Activated CD4-positive, alpha-beta T cell treated with anti-CD3 and anti-CD28 coated beads, Interleukin-2, amount 50 U/mL, for 24 hours (primary cell): ENCODE measurements around the gene TXNDC17.
"Not testable (repeated sequence)": the region's sequence is repeated elsewhere in the genome, so short reads cannot be mapped to it uniquely, and the experiment has no call there.

ENCODE experiments used
- DNase-seq, 2 donors: peaks; one replicate each; pipeline ENCODE4 v3.0.0-alpha.2; 2020; ENCODE audit warnings: low read depth in 1 of 2, low spot score in 1 of 2

TXNDC17 gene

DNA sequence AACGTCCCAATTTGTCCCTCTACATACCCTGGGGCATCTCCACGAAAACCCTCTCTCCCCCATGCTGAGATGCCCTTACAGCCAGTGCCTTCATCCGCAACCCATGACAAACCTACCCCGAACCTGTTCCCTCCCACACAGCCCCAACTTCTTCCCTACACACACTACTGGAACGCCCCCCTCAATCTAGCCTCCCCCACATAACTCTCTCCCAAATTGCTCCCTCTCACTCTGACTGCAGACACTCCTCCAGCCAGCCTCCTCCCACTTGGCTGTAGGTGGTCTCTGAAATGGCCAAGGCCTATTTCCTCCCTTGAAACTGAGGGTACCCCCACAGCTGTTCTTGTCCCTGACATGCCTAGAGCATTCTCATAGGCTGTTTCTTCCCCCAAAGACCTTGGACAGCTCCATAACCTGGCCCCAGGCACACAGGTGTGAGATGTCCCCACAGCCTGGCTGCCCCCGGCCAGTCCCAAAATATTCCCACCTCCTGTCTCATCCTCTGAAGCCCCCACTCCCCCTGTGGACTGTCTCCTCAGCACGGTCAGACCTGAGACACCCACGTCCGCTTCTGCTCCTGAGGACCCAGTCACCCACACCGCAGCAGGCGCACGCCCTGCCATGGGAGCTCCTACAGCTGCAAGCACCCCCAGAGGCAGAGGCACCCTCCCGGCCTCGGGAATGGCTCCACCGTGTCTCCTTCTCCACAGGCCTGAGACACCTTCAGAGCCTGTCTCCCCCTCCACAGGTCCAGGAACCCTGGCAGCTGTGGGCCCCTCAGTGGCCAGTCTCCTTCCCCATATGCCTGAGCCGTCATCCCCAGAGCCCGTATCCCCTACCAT is 4.0 kb upstream of the TXNDC17 start:
- no peak for DNase-seq

DNA sequence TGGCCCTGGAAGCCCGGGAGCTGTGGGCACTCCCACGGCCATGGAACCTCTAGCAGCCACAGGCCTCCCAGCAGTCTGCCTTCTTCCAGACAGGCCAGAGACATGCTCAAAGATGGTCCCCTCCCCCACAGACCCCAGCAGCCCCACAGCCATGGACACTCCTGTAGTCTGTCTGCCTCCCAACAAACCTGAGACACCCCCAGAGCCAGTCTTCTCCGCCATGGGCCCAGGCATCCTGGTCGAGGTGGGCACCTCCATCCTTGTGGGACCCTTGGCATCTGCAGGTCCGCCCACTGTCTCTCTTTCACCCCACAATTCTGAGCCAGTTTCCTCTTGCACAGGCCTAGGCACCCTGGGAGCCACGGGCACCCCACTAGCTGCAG is 3.4 kb upstream of the TXNDC17 start:
- DNase-seq, result no peak

DNA sequence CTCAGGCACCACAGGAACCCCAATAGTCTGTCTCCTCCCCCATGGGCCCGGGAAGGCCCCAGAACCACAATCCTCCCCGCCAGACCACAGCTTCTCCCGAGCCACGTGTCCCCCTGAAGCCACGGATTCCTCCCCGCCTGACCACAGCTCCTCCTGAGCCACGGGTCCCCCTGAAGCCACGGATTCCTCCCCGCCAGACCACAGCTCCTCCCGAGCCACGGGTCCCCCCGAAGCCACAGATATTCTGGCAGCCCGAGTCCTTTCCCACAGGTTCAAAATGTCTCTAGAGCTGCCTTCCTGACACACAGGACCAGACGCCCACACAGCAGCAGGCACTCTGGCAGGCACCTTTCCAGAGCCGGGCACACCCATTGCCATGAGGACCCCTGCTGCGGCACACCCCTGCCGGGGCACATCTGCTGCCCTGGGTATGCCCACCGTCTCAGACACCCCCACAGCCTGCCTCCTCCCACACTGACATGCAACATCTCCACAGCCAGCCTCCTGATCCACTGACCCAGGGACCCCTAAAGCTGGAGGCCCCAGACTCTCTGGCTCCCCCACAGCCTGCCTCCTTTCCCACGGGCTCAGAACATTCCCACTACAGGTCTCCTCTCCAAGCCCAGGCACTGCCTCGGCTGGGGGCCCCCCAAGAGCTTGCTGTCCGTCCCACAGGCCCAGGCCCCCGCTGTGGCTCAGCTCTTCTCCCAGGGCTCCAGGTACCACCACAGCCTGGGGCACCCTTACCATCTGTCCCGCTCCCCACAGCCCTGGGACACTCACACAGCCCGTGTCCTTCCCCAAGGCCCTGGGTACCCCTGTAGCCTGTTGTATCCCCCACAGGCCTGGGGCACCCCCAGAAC is 2.6 kb upstream of the TXNDC17 start:
- no peak for DNase-seq

DNA sequence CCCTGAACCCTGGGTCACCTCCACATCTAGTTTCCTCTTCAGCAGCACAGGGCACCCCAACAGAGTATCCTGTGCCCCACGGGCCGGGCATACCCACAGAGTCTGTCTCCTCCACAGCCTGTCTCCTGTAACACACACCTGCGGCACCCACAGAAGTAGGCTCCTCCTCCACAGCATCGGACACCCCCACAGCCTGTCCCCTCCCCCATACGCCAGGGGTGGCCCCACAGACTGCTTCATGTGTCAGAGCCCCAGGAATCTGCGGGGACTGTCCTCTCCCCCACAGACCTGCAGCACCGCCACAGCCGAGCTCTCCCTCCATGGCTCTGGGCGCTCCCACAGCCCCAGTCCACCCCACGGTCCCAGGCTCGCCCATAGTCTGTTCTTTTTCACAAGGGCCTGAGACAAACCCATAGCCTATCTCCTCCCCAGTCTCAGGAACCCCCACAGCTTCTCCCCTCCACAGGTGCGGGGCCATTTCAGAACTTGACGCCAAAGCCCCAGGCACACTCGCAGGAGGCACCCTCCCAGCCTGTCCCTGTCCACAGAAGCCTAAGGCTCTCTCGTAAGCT is 1.8 kb upstream of the TXNDC17 start:
- DNase-seq, result no peak

DNA sequence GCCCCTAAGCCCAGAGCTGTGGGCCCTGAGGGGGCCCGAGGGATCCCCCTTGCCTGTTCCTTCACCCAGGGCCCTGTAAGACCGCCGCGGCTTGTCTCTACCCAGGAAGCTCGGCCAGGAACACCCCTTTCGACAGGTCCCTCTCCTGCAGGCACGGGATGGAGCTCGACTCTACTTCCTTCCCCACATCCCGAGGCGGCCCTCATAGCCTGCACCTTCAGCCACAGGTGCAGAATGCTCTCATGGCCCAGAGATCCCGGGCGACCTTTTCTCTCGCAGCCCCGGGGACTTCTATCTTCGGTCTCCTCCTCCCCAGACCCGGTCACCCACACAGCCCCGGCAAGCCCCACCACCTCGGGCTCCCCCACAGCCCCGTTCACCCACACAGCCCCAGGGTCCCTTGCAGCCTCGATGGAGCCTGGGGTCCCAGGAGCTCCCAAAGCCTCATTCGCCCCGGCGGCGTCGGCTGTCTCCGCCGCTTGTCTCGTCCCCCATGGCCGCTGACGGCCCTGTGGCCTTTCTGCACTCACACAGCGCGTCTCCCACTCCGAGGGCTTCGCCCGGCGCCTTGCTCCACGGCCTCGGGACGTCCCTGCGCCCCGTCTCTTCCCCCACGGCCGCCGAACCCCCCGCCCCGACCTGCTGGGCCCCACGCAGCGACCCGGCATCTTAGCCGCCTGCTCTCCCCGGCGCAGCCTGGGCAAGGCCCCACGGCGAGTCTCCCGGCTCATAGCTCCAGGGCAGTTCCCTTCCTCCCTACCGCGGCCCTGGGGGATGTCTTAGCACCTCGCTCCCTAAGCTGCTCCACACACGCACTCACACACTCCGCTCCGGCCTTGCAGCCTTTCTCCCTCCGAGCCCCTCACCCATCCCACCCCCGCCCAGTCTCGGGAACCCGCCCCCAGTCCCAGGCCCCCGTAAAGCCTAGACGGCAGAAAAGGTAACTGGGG is 999 bp upstream of the TXNDC17 start:
- no peak for DNase-seq

DNA sequence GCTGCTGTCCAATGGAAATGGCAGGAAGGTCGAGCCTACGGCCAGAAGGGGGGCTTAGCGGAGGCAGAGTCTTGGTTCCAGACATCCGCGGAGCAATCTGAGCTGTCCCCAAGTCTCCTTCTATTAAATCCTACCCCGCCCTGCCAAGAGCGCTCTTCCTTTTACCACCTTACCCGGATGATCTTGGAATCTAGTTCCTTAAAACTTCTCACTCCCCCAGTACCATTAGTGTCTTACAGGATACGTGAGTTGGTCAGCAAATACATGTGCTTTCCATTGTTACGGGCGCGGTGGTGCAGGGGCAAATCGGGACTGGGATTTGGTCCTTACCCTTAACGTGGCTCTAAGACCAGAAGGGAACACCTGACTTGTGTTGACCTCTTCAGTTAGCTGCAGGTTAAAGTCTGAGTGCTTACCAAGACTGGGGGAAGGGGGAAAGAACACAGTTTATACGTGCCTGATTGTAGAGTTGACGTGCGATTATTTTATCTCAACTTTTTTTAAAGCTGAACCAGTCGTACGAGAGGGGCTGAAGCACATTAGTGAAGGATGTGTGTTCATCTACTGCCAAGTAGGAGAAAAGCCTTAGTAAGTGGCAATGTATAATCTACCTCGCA is 495 bp downstream of the TXNDC17 start:
- no peak for DNase-seq

DNA sequence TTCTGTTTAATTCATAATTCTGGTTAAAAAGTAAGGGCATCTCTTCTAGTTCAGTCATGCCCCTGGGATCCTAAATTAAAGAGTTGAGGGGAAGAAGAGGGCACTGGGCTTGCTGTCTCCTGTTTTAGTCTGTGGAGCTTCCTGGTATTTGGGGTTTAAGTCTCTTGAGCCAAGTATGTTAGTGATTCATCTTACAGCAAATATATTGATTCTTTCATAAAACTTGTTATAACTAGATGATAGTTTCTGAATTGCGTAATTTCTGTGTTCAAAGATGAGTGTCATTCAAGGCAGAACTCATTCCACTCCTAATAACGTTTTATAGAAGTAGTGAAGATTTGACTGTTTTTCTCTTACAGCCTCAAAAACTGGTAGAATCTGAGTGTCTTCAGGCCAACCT is 1.7 kb downstream of the TXNDC17 start:
- no peak for DNase-seq

DNA sequence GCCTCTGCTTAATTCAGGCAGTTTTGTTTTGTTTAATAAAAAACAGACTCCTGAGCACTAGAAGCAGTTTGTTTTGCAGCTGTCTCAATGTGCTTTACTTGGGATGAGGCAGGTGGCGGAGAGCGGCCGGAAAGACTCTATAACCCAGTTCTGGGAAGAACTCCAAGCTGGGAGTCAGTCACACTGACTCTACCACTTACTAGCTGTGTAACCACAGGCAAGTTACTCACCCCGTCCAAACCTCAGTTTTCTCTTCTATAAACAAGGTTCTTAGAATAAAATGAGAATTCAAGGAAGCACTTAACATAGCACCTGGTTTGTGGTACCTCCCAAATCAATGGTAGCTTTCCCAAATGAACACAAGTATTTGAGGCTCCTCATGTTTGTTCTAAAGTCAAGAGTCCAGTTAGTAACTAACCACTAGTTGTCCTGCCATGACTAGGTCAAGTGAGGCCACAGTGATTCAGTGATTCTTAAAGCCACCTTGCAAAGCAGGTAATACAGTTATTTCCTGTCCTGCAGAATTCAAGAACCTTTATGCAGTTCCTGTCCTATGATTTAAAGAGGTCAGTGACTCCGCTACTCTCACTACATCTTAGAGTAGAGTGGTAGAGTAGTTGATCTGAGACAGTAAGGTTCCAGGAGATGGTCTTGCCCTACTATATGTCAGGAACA is 2.7 kb downstream of the TXNDC17 start:
- no peak for DNase-seq

DNA sequence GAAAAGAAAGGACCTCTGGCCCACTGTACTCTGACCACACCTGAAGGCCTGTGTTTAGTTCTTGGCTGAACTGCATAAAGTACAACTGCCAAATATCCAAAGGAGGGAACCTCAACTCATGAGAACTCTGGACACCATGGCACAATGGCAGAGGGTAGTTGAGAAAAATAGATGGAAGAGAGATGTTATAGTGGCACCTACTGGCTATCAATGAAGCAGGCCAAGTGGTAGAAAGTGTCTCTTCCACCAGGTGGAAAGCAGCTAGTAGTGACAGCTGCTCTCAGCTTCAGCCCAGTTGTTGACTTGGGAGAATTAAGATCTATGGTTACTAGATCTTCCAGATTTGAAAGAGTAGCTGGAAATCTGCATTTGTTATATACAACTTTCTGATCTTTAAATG is 7.3 kb downstream of the TXNDC17 start:
- no peak for DNase-seq

DNA sequence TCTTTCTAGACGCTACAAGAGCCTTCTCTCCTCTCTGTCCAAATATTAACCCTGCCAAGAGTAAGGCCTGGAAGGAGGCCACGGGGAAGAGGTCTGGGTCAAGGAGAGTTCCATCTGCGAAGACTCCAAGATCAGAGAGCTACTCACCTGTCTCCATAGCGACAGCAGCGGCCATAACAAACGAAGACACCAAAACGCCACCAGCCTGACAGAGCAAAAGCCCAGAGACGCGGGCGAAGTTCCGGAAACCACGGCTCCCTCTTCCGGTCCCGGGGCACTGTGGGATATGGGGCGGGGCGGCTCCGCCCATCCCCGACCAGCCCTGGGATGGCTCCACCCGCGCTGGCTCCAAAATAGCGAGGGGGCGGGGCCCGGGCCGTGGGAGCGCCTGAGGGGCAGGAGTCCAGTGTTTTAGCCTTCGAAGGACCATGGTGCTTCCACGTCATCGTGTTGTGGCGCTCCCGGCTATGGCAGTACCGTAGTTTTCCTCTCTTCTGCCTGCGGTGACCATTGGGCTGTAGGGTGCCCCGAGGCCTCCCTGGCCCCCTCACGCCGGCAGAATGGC is 10.6 kb downstream of the TXNDC17 start, which contains the start of the genes C17orf100 and MED31:
Gene C17orf100 (plus strand): TSS at position 409 of the 565 bp plus-strand sequence. CDS start 152 bp downstream, at position 561.
Gene MED31 (minus strand): TSS at position 252 of the 565 bp plus-strand sequence. CDS start 77 bp downstream, at position 175.
- peak; percentile 90 to 95 for DNase-seq

DNA sequence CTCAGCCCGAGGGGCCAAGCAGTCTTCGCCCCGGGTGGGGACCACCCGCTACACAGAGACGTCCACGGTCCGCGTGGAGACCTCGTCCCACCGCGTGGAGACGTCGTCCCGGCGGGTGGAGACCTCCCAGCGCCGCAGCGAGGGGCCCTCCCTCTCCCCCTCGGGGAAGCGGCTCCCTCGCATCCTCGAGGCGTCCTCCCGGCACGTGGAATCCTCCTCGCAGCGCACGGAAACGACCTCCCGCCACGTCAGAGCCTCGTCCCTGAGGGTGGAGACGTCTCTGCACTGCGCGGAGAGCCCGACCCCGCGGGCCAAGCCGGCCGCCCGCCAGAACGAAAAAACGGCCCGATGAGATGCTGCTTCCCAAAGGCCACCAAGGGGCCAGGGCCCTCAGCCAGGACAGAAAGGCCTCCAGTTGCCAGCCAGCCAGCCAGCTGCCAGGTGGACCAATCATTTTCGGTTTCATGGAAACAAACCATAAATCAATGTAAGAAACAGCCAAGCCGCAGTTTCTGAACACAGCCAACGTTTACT is 11.1 kb downstream of the TXNDC17 start:
- DNase-seq, result peak in 1 of 2 donors; percentile 18

DNA sequence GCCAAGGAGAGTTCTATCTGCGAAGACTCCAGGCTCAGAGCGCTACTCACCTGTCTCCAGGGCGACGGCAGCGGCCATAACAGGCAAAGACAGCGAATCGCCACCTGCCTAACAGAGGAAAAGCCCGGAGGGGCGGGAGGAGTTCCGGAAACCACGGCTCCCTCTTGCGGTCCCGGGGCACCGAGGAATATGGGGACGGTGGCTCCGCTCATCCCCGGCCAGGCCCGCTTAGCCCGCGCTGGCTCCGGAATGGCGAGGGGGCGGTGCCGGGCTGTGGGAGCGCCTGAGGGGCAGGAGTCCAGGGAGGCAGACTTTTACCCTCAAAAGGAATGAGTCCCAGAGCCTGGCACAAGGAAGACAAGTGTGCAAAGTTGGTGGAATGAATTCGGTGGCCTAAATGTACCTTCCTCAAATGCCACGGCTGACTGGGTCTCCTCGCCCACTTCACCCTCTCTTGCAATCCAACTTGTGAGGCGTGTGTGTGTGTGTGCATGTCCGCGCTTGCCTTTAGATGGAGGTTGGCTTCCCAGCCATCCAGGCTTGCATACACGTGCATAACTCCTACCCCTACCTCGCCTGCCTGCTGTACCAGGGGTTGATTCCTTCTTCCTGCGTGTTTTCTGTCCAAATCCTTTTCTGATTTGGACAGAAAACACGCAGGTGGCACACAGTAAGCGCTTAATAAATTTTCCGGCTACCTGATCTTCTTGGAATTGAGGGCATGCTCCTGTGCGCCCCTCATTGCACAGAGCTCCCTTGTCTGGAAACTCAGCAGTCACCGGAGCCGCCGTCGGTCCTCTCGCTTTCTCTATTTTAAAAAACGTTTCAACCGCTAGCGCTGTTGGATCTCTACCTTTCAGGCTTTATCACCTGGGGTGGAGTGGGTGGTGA is 14.2 kb downstream of the TXNDC17 start:
- DNase-seq, result no peak

DNA sequence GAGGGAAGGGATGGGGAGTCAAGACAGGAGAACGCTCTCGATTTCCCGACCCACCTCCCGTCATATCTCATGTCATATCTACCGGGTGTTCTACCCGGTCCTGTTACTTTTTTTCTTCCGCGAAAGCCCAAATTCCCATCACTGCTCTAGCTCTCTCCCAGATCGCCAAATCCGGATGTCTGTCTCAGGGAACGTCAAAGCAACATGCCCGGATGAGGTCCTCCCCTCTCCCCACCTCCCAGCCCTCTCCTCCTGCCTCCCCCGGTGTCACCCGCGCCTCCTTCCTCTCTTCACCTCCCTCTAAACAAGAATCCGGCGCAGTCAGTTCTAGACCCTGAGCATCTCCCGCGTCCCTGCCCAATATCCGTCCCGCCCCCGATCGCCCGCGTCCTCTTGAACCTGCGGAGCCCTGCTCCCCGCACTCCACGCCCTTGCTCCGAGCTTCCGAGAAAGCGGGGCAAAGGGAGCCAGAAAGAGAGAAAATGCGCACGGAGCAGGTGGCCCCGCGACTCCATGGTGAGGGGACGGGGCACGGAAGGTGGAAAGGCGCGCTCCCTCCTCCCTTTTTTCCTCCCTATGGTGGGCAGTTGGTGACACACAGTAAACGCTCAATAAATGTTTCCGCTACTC is 15.0 kb downstream of the TXNDC17 start:
- DNase-seq, result not testable (repeated sequence)

DNA sequence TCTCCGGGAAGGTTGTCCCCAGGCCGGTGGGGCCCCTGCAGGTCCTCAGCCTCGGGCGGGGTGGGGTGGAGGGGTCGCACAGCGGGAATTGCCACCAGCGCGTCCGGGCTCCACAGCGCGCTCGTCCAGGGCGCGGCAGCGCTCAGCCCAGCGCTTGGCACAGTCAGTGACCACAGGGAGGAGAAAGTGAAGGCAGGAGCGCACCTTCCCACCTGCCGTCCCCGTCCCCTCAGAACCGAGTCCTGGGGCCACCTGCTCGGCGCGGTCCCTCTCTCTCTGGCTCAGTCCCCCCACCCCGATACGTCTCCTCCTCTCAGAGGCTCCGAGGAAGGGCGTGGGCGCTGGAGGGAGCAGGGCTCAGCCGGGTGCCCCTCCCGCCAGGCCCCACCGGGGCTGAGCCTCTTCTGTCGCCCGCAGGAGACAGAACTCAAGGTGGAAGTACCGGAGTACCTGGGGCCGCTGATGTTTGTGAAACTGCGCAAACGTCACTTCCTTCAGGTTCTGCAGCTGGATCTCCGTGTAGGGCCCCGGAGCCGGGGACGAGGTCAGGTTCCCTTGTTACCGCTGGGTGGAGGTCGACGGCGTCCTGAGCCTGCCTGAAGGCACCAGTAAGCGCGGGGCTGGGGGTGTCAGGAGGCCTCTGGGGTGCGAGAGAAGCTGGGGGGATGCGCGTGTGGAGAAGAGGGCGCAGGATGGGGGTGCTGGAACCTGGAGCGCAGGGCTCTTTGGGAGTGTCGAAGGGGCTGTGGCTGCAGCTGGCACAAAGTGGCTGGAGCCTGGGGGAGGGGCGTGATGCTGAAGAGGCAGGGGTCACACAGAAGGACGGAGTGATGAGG is 16.2 kb downstream of the TXNDC17 start:
- DNase-seq, result peak; percentile 24 to 44

DNA sequence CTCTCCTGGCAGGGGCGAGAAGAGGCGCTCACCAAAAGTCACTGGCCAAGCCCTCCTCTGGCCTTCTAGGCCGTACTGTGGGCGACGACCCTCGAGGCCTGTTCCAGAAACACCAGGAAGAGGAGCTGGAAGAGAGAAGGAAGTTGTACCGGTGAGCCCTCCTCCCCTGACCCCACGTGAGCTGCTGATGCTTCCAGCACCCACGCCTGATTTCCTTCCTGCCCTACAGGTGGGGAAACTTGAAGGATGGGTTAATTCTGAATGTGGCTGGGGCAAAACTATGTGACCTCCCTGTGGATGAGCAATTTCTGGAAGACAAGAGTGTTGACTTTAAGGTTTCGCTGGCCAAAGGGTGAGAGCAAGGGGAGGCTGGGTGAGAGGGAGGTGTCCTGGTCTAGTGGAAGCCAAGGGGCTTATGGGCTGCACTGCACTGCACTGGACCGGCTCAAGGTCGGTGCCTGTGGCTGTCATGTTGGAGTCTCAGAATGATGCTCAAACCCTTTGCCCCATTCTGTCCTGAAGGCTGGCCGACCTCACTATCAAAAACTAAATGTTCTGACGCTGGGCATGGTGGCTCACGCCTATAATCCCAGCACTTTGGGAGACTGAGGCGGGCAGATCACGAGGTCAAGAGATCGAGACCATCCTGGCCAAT is 16.9 kb downstream of the TXNDC17 start:
- no peak for DNase-seq

DNA sequence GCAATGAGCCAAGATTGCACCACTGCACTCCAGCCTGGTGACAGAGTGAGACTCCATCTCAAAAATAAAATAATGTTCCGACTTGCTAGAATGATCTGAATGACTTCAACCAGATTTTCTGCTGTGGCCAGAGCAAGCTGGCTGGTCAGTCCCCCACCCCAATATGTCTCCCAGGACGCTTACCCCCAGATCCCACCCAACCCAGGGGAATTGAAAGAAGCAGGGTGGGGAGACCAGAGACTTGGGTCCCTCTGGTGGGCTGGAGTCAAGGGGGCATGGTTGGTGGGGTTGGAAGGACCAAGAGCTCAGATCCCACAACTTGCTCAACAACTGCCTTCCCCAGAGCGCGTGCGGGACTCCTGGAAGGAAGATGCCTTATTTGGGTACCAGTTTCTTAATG is 17.6 kb downstream of the TXNDC17 start:
- DNase-seq, result not testable (repeated sequence)
